Measurements from ENCODE around the gene JPT1. TPM values are rescaled to one million over a fixed set of nuclear protein-coding genes. Genes with fewer than 3 reads are reported as not detected.

Gene JPT1
- total and polyA plus RNA-seq, 2 experiments from 2014 or later: 278 to 903 TPM

DNA sequence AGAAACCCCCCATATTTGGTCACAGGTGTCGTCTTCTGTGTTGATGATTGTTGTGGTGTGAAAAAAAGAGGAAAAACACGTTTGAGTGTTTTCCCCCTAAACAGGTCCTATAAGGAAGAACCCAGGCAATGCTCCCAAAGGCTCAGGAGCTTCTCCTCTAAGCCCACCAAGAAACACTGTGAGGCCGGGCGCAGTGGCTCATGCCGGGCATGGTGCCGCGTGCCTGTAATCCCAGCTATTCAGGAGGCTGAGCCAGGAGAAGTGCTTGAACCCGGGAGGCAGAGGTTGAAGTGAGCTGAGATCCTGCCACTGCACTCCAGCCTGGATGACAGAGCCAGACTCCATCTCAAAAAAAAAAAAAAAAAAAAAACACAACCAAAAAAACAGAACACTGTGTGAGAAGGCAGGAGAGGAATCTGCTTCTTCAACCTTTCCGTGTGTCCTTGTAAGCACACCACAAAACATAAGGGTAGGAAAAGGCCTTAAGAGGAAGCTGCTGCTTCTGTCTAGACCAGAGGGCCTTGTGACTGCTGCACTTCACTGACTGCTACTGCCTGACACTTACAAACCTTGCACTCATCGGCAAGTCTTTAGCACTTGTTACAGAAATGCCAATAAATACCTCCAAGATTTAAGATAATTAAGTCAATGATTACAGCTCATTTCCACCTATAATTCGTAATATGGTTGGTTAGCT, 9.3 kb downstream of the JPT1 start:
- H3K79me2 ChIP-seq (replicated peaks; ENCODE audit: insufficient read depth): peaks cover 73% of the 10 kb centered on the region
- H3K4me3 ChIP-seq: no peak overlapping the region
- H3K4me3 Mint-ChIP-seq: no peak overlapping the region
- H3K36me3 ChIP-seq (ENCODE audit: insufficient read depth): peaks cover 83% of the 10 kb centered on the region
- H3K27me3 Mint-ChIP-seq (ENCODE audit: insufficient read depth, low read depth, poor library complexity): peaks cover 16% of the 10 kb centered on the region
- TF ChIP-seq, protein P1, sequence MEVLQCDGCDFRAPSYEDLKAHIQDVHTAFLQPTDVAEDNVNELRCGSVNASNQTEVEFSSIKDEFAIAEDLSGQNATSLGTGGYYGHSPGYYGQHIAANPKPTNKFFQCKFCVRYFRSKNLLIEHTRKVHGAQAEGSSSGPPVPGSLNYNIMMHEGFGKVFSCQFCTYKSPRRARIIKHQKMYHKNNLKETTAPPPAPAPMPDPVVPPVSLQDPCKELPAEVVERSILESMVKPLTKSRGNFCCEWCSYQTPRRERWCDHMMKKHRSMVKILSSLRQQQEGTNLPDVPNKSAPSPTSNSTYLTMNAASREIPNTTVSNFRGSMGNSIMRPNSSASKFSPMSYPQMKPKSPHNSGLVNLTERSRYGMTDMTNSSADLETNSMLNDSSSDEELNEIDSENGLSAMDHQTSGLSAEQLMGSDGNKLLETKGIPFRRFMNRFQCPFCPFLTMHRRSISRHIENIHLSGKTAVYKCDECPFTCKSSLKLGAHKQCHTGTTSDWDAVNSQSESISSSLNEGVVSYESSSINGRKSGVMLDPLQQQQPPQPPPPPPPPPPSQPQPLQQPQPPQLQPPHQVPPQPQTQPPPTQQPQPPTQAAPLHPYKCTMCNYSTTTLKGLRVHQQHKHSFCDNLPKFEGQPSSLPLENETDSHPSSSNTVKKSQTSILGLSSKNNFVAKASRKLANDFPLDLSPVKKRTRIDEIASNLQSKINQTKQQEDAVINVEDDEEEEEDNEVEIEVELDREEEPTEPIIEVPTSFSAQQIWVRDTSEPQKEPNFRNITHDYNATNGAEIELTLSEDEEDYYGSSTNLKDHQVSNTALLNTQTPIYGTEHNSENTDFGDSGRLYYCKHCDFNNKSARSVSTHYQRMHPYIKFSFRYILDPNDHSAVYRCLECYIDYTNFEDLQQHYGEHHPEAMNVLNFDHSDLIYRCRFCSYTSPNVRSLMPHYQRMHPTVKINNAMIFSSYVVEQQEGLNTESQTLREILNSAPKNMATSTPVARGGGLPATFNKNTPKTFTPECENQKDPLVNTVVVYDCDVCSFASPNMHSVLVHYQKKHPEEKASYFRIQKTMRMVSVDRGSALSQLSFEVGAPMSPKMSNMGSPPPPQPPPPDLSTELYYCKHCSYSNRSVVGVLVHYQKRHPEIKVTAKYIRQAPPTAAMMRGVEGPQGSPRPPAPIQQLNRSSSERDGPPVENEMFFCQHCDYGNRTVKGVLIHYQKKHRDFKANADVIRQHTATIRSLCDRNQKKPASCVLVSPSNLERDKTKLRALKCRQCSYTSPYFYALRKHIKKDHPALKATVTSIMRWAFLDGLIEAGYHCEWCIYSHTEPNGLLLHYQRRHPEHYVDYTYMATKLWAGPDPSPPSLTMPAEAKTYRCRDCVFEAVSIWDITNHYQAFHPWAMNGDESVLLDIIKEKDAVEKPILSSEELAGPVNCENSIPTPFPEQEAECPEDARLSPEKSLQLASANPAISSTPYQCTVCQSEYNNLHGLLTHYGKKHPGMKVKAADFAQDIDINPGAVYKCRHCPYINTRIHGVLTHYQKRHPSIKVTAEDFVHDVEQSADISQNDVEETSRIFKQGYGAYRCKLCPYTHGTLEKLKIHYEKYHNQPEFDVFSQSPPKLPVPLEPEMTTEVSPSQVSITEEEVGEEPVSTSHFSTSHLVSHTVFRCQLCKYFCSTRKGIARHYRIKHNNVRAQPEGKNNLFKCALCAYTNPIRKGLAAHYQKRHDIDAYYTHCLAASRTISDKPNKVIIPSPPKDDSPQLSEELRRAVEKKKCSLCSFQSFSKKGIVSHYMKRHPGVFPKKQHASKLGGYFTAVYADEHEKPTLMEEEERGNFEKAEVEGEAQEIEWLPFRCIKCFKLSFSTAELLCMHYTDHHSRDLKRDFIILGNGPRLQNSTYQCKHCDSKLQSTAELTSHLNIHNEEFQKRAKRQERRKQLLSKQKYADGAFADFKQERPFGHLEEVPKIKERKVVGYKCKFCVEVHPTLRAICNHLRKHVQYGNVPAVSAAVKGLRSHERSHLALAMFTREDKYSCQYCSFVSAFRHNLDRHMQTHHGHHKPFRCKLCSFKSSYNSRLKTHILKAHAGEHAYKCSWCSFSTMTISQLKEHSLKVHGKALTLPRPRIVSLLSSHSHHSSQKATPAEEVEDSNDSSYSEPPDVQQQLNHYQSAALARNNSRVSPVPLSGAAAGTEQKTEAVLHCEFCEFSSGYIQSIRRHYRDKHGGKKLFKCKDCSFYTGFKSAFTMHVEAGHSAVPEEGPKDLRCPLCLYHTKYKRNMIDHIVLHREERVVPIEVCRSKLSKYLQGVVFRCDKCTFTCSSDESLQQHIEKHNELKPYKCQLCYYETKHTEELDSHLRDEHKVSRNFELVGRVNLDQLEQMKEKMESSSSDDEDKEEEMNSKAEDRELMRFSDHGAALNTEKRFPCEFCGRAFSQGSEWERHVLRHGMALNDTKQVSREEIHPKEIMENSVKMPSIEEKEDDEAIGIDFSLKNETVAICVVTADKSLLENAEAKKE (CRISPR knock-in tag; IDR thresholded peaks at IDR 0.05): no peak
- TF ChIP-seq, protein P2, sequence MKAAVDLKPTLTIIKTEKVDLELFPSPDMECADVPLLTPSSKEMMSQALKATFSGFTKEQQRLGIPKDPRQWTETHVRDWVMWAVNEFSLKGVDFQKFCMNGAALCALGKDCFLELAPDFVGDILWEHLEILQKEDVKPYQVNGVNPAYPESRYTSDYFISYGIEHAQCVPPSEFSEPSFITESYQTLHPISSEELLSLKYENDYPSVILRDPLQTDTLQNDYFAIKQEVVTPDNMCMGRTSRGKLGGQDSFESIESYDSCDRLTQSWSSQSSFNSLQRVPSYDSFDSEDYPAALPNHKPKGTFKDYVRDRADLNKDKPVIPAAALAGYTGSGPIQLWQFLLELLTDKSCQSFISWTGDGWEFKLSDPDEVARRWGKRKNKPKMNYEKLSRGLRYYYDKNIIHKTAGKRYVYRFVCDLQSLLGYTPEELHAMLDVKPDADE (IDR thresholded peaks at IDR 0.05): no peak
- TF ChIP-seq, protein P3, sequence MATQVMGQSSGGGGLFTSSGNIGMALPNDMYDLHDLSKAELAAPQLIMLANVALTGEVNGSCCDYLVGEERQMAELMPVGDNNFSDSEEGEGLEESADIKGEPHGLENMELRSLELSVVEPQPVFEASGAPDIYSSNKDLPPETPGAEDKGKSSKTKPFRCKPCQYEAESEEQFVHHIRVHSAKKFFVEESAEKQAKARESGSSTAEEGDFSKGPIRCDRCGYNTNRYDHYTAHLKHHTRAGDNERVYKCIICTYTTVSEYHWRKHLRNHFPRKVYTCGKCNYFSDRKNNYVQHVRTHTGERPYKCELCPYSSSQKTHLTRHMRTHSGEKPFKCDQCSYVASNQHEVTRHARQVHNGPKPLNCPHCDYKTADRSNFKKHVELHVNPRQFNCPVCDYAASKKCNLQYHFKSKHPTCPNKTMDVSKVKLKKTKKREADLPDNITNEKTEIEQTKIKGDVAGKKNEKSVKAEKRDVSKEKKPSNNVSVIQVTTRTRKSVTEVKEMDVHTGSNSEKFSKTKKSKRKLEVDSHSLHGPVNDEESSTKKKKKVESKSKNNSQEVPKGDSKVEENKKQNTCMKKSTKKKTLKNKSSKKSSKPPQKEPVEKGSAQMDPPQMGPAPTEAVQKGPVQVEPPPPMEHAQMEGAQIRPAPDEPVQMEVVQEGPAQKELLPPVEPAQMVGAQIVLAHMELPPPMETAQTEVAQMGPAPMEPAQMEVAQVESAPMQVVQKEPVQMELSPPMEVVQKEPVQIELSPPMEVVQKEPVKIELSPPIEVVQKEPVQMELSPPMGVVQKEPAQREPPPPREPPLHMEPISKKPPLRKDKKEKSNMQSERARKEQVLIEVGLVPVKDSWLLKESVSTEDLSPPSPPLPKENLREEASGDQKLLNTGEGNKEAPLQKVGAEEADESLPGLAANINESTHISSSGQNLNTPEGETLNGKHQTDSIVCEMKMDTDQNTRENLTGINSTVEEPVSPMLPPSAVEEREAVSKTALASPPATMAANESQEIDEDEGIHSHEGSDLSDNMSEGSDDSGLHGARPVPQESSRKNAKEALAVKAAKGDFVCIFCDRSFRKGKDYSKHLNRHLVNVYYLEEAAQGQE (IDR thresholded peaks at IDR 0.05; ENCODE audit: unreplicated experiment): no peak
- TF ChIP-seq JUNB (IDR thresholded peaks at IDR 0.05; ENCODE audit: unreplicated experiment): no peak
- TF ChIP-seq EZH2 (IDR thresholded peaks at IDR 0.05; ENCODE audit: low read depth, unreplicated experiment): no peak
- TF ChIP-seq ZNF114 (CRISPR knock-in tag; IDR thresholded peaks at IDR 0.05): no peak
- TF ChIP-seq NANOG (IDR thresholded peaks at IDR 0.05; ENCODE audit: borderline replicate concordance): no peak
- no peak for TF ChIP-seq CREB1 (CRISPR knock-in tag; IDR thresholded peaks at IDR 0.05; ENCODE audit: low read depth)
- no peak for TF ChIP-seq ZNF331 (CRISPR knock-in tag; IDR thresholded peaks at IDR 0.05; ENCODE audit: low read depth)
- no peak for TF ChIP-seq POLR2AphosphoS5 (IDR thresholded peaks at IDR 0.05; ENCODE audit: low read depth)
- no peak for TF ChIP-seq EZH2phosphoT487 (IDR thresholded peaks at IDR 0.05; ENCODE audit: unreplicated experiment)
- TF ChIP-seq STAT1 (IDR thresholded peaks at IDR 0.05; ENCODE audit: unreplicated experiment): no peak
- H2AFZ ChIP-seq: no peak overlapping the region
- no peaks in the 10 kb centered on the region for H3K9me3 Mint-ChIP-seq
- DNase-seq (ENCODE audit: low spot score) (no peak), ATAC-seq (no peak)
- no peaks in the 10 kb centered on the region for H3K9me2 ChIP-seq (ENCODE audit: insufficient read depth)
- peaks cover 74% of the 10 kb centered on the region for H4K20me1 ChIP-seq (replicated peaks; ENCODE audit: insufficient read depth)
- H3K4me1 ChIP-seq (ENCODE audit: insufficient read depth): no peaks in the 10 kb centered on the region
- no peak overlapping the region for H3K27ac Mint-ChIP-seq
- H3K4me2 ChIP-seq: no peak overlapping the region
- H3K4me1 Mint-ChIP-seq: peaks cover 5% of the 10 kb centered on the region; the same call in 2 of the 3 replicates
- H3K27ac ChIP-seq (ENCODE audit: low read depth): no peak overlapping the region
- peaks cover 65% of the 10 kb centered on the region for H3F3A ChIP-seq (replicated peaks; ENCODE audit: low read depth)
- peaks cover 94% of the 10 kb centered on the region for H3K36me3 Mint-ChIP-seq (ENCODE audit: low read depth)
- H3K27me3 ChIP-seq (ENCODE audit: insufficient read depth): 0 out of 2 replicates have a peak, but pooled peaks cover 2% of the 10 kb centered on the region
